Liver (tissue), 9 donors: Measurements from ENCODE around the gene SF3B3. TPM values are rescaled to one million over a fixed set of nuclear protein-coding genes. Genes with fewer than 3 reads are reported as not detected.

ENCODE experiments used
- DNase-seq: peaks from one replicate; pipeline ENCODE4 v3.0.0-alpha.2; 2017; ENCODE audit warnings: low spot score
- H3K27ac ChIP-seq, 2 donors: one replicate each; pipeline ENCODE4 v1.7.0; 2013; ENCODE audit warnings: inconsistent platforms in 2 of 2, low read length in 2 of 2, control low read depth in 1 of 2, low read depth in 1 of 2, mild to moderate bottlenecking in 1 of 2
- H3K27me3 ChIP-seq, 4 donors: one replicate each; pipeline versions ENCODE4 v1.6.1 to v1.7.0; 2013; ENCODE audit warnings: low read length in 3 of 4, inconsistent platforms in 1 of 4, mild to moderate bottlenecking in 1 of 4, moderate library complexity in 1 of 4; ENCODE audit not compliant: control insufficient read depth in 4 of 4, insufficient read depth in 4 of 4
- H3K36me3 ChIP-seq, 4 donors: one replicate each; pipeline versions ENCODE4 v1.6.1 to v1.7.0; 2013; ENCODE audit warnings: low read length in 3 of 4, mild to moderate bottlenecking in 3 of 4, low read depth in 1 of 4, moderate library complexity in 1 of 4; ENCODE audit not compliant: control insufficient read depth in 4 of 4, insufficient read depth in 3 of 4
- H3K4me1 ChIP-seq, 4 donors: one replicate each; pipeline versions ENCODE4 v1.6.1 to v1.7.0; 2013; ENCODE audit warnings: low read length in 3 of 4, mild to moderate bottlenecking in 3 of 4, moderate library complexity in 1 of 4; ENCODE audit not compliant: control insufficient read depth in 4 of 4, insufficient read depth in 4 of 4
- H3K4me3 ChIP-seq, 3 donors: one replicate each; pipeline versions ENCODE4 v1.6.1 to v1.7.0; 2013; ENCODE audit warnings: low read length in 3 of 3, control low read depth in 1 of 3, low read depth in 1 of 3, mild to moderate bottlenecking in 1 of 3
- H3K9ac ChIP-seq, 2 donors: one replicate each; pipeline ENCODE4 v1.7.0; 2013; ENCODE audit warnings: low read length in 2 of 2, mild to moderate bottlenecking in 2 of 2, moderate library complexity in 2 of 2, control low read depth in 1 of 2, low read depth in 1 of 2
- H3K9me3 ChIP-seq, 4 donors: one replicate each; pipeline versions ENCODE4 v1.6.1 to v1.7.0; 2013; ENCODE audit warnings: low read length in 3 of 4; ENCODE audit not compliant: control insufficient read depth in 4 of 4
- FOXA1 ChIP-seq: IDR thresholded peaks from 2 replicates; pipeline ENCODE4 v1.6.1; 2016; ENCODE audit warnings: antibody characterized with exemption
- FOXA2 ChIP-seq: IDR thresholded peaks from 2 replicates; pipeline ENCODE4 v1.6.1; 2016; ENCODE audit warnings: antibody characterized with exemption
- GABPA ChIP-seq, 2 donors: IDR thresholded peaks in 1 of 2; conservative IDR thresholded peaks in 1 of 2; 2 replicates each; pipeline ENCODE4 v1.6.1; 2016; ENCODE audit warnings: antibody characterized with exemption in 2 of 2, mild to moderate bottlenecking in 1 of 2, moderate library complexity in 1 of 2
- HNF4A ChIP-seq, 2 donors: conservative IDR thresholded peaks; 2 replicates each; pipeline ENCODE4 v1.6.1; 2016; ENCODE audit warnings: antibody characterized with exemption in 2 of 2, mild to moderate bottlenecking in 2 of 2
- JUND ChIP-seq, 2 donors: IDR thresholded peaks; 2 replicates each; pipeline ENCODE4 v1.6.1; 2016; ENCODE audit warnings: antibody characterized with exemption in 2 of 2
- NR2F2 ChIP-seq: IDR thresholded peaks from 2 replicates; pipeline ENCODE4 v1.6.1; 2016; ENCODE audit warnings: antibody characterized with exemption
- RAD21 ChIP-seq, 2 donors: IDR thresholded peaks; 2 replicates each; pipeline ENCODE4 v1.6.1; 2016; ENCODE audit warnings: antibody characterized with exemption in 2 of 2, mild to moderate bottlenecking in 2 of 2
- RXRA ChIP-seq, 2 donors: IDR thresholded peaks; 2 replicates each; pipeline ENCODE4 v1.6.1; 2017 to 2018; ENCODE audit warnings: antibody characterized with exemption in 2 of 2, mild to moderate bottlenecking in 1 of 2
- SP1 ChIP-seq: IDR thresholded peaks from 2 replicates; pipeline ENCODE4 v1.6.1; 2018; ENCODE audit warnings: antibody characterized with exemption, mild to moderate bottlenecking
- WGBS: extraction: QIAGEN DNeasy Blood & Tissue Kit; methylation state at CpG from one replicate; pipeline ENCODE4 v1.1.7; 2013; 5-methylcytosine and 5-hydroxymethylcytosine counted together
- polyA plus RNA-seq, 2 donors: library from polyadenylated mRNA; stranded (reverse) in 1 of 2; unstranded in 1 of 2; fragments of 200-250 nt in 1 of 2; fragments of >200 nt in 1 of 2; fragmentation: Nextera tagmentation in 1 of 2; extraction: Ambion mirVana in 1 of 2; gene quantifications; one replicate each; pipeline versions ENCODE4 v1.2.1 to v1.2.3, GENCODE V29; 2013 to 2015
- total RNA-seq, 2 donors: library from RNA; depleted of rRNA; stranded (reverse); fragments of >200 nt; gene quantifications; one replicate each; pipeline ENCODE4 v1.2.3, GENCODE V29; 2014
- TF ChIP-seq, protein P1 (sequence below): IDR thresholded peaks from 2 replicates; pipeline ENCODE4 v1.6.1; 2016; ENCODE audit warnings: antibody characterized with exemption, mild to moderate bottlenecking
- TF ChIP-seq, protein P2 (sequence below): IDR thresholded peaks from 2 replicates; pipeline ENCODE4 v1.6.1; 2016; ENCODE audit warnings: antibody characterized with exemption
- TF ChIP-seq, protein P3 (sequence below): fragments of 150-350 bp; IDR thresholded peaks from 2 replicates; pipeline ENCODE4 v1.5.1; 2017; ENCODE audit warnings: improper control_type of control experiment, low read depth, low read length; ENCODE audit not compliant: missing input control
- donor health status: healthy.
- donor health status: healthy.
- donor health status: healthy.
- donor health status: healthy.
- donor health status: healthy.

Gene SF3B3
- total and polyA plus RNA-seq, 4 donors = 38.9 to 77.8 (median 53.2) TPM

DNA sequence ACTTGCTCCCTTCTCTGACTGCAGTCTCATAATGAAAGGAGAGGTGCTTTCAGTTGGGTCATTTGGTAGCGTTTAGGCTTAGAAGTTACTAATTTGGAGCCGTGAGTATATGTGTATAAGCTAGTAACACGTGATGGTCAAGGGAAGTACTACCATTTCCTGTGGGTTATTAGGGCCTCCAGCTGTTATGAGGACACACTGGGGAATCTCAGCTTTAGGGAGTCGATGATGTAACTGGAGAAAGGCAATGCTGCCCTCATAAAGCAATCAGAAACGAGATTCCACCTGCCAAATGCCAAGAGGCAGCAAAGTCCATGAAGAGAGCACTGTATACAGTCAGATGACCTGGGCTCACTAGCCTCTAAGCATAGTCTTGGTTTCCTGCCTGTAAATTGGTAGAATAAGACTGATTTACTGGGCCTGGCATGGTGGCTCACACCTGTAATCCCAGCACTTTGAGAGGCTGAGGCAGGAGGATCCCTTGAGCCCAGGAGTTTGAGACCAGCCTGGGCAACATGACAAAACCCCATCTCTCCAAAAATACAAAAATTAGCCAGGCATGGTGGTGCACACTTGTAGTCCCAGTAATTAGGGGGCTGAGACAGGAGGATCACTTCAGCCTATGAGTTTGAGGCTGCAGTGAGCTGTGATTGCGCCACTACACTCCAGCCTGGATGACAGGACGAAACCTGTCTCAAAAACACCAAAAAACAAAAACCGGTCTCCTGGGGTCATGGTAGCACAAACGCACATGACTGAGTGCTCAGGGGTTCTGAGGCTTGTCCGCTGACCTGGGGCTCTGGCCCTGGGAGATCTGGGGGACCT lies 53.0 kb downstream of the SF3B3 start:
- TF ChIP-seq, protein P1, sequence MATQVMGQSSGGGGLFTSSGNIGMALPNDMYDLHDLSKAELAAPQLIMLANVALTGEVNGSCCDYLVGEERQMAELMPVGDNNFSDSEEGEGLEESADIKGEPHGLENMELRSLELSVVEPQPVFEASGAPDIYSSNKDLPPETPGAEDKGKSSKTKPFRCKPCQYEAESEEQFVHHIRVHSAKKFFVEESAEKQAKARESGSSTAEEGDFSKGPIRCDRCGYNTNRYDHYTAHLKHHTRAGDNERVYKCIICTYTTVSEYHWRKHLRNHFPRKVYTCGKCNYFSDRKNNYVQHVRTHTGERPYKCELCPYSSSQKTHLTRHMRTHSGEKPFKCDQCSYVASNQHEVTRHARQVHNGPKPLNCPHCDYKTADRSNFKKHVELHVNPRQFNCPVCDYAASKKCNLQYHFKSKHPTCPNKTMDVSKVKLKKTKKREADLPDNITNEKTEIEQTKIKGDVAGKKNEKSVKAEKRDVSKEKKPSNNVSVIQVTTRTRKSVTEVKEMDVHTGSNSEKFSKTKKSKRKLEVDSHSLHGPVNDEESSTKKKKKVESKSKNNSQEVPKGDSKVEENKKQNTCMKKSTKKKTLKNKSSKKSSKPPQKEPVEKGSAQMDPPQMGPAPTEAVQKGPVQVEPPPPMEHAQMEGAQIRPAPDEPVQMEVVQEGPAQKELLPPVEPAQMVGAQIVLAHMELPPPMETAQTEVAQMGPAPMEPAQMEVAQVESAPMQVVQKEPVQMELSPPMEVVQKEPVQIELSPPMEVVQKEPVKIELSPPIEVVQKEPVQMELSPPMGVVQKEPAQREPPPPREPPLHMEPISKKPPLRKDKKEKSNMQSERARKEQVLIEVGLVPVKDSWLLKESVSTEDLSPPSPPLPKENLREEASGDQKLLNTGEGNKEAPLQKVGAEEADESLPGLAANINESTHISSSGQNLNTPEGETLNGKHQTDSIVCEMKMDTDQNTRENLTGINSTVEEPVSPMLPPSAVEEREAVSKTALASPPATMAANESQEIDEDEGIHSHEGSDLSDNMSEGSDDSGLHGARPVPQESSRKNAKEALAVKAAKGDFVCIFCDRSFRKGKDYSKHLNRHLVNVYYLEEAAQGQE = no peak
- TF ChIP-seq, protein P2, sequence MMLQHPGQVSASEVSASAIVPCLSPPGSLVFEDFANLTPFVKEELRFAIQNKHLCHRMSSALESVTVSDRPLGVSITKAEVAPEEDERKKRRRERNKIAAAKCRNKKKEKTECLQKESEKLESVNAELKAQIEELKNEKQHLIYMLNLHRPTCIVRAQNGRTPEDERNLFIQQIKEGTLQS = peak; percentile 28
- TF ChIP-seq HNF4A (conservative IDR thresholded peaks at IDR 0.05) (peak; percentile 40 to 47), FOXA2 (no peak), RXRA (IDR thresholded peaks at IDR 0.05) (peak in 1 of 2 donors; percentile 13)
- TF ChIP-seq, protein P3, sequence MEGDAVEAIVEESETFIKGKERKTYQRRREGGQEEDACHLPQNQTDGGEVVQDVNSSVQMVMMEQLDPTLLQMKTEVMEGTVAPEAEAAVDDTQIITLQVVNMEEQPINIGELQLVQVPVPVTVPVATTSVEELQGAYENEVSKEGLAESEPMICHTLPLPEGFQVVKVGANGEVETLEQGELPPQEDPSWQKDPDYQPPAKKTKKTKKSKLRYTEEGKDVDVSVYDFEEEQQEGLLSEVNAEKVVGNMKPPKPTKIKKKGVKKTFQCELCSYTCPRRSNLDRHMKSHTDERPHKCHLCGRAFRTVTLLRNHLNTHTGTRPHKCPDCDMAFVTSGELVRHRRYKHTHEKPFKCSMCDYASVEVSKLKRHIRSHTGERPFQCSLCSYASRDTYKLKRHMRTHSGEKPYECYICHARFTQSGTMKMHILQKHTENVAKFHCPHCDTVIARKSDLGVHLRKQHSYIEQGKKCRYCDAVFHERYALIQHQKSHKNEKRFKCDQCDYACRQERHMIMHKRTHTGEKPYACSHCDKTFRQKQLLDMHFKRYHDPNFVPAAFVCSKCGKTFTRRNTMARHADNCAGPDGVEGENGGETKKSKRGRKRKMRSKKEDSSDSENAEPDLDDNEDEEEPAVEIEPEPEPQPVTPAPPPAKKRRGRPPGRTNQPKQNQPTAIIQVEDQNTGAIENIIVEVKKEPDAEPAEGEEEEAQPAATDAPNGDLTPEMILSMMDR = no peak
- Histone ChIP-seq H3K4me3 (no peak overlapping the region), H3K27me3 (no peaks in the 10 kb centered on the region), H3K4me1 (peaks cover 0 to 5% (median 3%) of the 10 kb centered on the region in 4 donors), H3K27ac (peak overlapping the region; percentile 11 to 37), H3K36me3 (peaks cover 5 to 18% (median 13%) of the 10 kb centered on the region in 4 donors), H3K9ac (no peak overlapping the region), H3K9me3 (no peaks in the 10 kb centered on the region)
- no peak for DNase-seq
- 62% methylated on average over 10 of the region's 10 CpGs for WGBS

DNA sequence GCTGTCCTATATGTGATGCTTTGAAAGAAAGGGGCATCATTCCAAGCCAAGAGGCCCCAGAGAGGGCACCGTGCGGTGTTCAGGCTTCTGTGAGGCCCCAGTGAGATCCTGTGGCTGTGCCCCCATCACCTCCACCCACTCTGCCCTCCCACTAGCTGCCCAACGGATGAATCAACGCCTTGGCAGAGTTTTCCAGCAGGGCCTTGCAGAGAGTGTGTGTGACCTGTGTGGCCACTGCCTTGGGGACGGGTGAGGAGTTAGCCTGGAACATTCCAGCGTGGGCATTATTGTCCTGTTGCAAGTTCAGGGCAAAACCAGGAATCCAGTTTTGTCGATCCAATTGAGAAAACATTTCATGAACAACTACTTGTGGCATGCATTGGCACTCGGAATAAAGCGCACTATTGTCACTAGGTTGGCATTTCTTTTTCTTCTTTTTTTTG lies 53.7 kb downstream of the SF3B3 start:
- no peak for DNase-seq
- H3K9ac ChIP-seq = no peak overlapping the region
- no peak overlapping the region for H3K4me3 ChIP-seq
- WGBS = 82% methylated on average over 9 of the region's 9 CpGs
- H3K36me3 ChIP-seq = peaks cover 0 to 12% (median 7%) of the 10 kb centered on the region in 4 donors
- H3K4me1 ChIP-seq = peaks cover 0 to 5% (median 3%) of the 10 kb centered on the region in 4 donors
- H3K27me3 ChIP-seq = no peaks in the 10 kb centered on the region
- H3K27ac ChIP-seq = no peak overlapping the region
- no peaks in the 10 kb centered on the region for H3K9me3 ChIP-seq
- TF ChIP-seq JUND (IDR thresholded peaks at IDR 0.05) = no peak
- TF ChIP-seq NR2F2 = no peak
- TF ChIP-seq HNF4A (conservative IDR thresholded peaks at IDR 0.05) = no peak
- no peak for TF ChIP-seq RAD21 (IDR thresholded peaks at IDR 0.05)

DNA sequence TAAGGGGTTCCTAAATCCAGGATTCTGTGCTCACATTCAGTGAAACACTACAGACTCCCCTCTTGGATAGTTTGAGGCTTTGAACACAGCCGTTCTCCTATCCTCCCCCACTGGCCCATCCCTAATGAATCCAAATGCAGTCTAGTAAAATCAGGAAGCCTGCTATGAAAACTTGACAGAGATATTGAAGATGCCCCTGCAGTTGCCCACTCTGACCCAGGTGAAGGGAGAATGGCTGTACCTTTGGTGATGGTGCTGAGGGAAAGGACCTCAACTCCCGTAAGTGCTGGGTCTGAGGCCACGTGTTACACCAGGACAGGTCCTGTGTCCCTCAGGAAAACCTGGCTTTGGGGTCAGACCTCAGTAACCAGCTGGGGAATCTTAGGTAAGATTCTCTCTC lies 54.4 kb downstream of the SF3B3 start:
- Histone ChIP-seq H3K9ac (no peak overlapping the region), H3K27me3 (no peaks in the 10 kb centered on the region), H3K4me1 (peaks cover 0 to 5% (median 3%) of the 10 kb centered on the region in 4 donors), H3K36me3 (peaks cover 0 to 4% (median under 1%) of the 10 kb centered on the region in 4 donors), H3K4me3 (no peak overlapping the region), H3K9me3 (no peaks in the 10 kb centered on the region), H3K27ac (no peak overlapping the region)
- no peak for DNase-seq
- TF ChIP-seq FOXA1 = no peak
- TF ChIP-seq, protein P1 = no peak
- no peak for TF ChIP-seq HNF4A (conservative IDR thresholded peaks at IDR 0.05)
- TF ChIP-seq GABPA (IDR thresholded peaks at IDR 0.05 in 1 of 2, conservative IDR thresholded peaks at IDR 0.05 in 1 of 2) = no peak
- no peak for TF ChIP-seq FOXA2
- TF ChIP-seq SP1 = no peak
- no peak for TF ChIP-seq RXRA (IDR thresholded peaks at IDR 0.05)
- TF ChIP-seq, protein P3 = no peak
- TF ChIP-seq RAD21 (IDR thresholded peaks at IDR 0.05) = no peak
- 84% methylated on average over 3 of the region's 3 CpGs for WGBS
